Endodermal cell (in vitro differentiated cells): ENCODE results near the gene PRKCZ. TPM values are rescaled to one million over a fixed set of nuclear protein-coding genes. Genes with fewer than 3 reads are reported as not detected.

ENCODE experiments used
- DNase-seq: peaks from one replicate; pipeline ENCODE4 v3.0.0-alpha.2; 2017
- H3K27ac ChIP-seq: 2 replicates; pipeline ENCODE4 v1.5.1; 2013; ENCODE audit warnings: mild to moderate bottlenecking, low read depth, low read length, moderate library complexity
- H3K27me3 ChIP-seq: 2 replicates; pipeline ENCODE4 v1.6.1; 2013; ENCODE audit warnings: mild to moderate bottlenecking, low read length, moderate library complexity; ENCODE audit not compliant: insufficient read depth, control insufficient read depth, poor library complexity, severe bottlenecking
- H3K36me3 ChIP-seq: 2 replicates; pipeline ENCODE4 v1.7.0; 2013; ENCODE audit warnings: mild to moderate bottlenecking, low read length, moderate library complexity; ENCODE audit not compliant: control insufficient read depth, insufficient read depth
- H3K4me1 ChIP-seq: one replicate; pipeline ENCODE4 v1.7.0; 2013; ENCODE audit warnings: low read length; ENCODE audit not compliant: control insufficient read depth, insufficient read depth
- H3K4me3 ChIP-seq: 2 replicates; pipeline ENCODE4 v1.5.1; 2013; ENCODE audit warnings: mild to moderate bottlenecking, low read length, moderate library complexity
- H3K9ac ChIP-seq: 2 replicates; pipeline ENCODE4 v1.6.1; 2013; ENCODE audit warnings: mild to moderate bottlenecking, low read length, moderate library complexity; ENCODE audit not compliant: poor library complexity, severe bottlenecking; ENCODE audit errors: extremely low read depth
- H3K9me3 ChIP-seq: 2 replicates; pipeline ENCODE4 v1.6.1; 2013; ENCODE audit warnings: mild to moderate bottlenecking, low read length, moderate library complexity; ENCODE audit not compliant: control insufficient read depth
- H3K27ac Mint-ChIP-seq: 2 replicates; pipeline ENCODE4 v1.8.0; 2020; ENCODE audit warnings: mixed read lengths
- H3K27me3 Mint-ChIP-seq: 2 replicates; pipeline ENCODE4 v1.8.0; 2021; ENCODE audit warnings: mild to moderate bottlenecking, mixed read lengths; ENCODE audit not compliant: insufficient read depth
- H3K36me3 Mint-ChIP-seq: 2 replicates; pipeline ENCODE4 v1.8.0; 2020; ENCODE audit warnings: low read depth, mixed read lengths
- H3K4me1 Mint-ChIP-seq: 2 replicates; pipeline ENCODE4 v1.8.0; 2020; ENCODE audit warnings: mixed read lengths
- H3K4me3 Mint-ChIP-seq: 2 replicates; pipeline ENCODE4 v1.8.0; 2020; ENCODE audit warnings: mild to moderate bottlenecking, moderate library complexity, mixed read lengths
- H3K9me3 Mint-ChIP-seq: 2 replicates; pipeline ENCODE4 v1.8.0; 2020; ENCODE audit warnings: mild to moderate bottlenecking, mixed read lengths
- WGBS, 2 experiments: methylation state at CpG; one replicate each; pipeline versions ENCODE4 v1.1.5 to v1.1.7; 2013; ENCODE audit warnings: missing lambda C conversion rate in 2 of 2, mixed read lengths in 1 of 2; ENCODE audit not compliant: insufficient coverage in 1 of 2, insufficient read length in 1 of 2; 5-methylcytosine and 5-hydroxymethylcytosine counted together
- total RNA-seq, 2 donors: library from RNA; stranded (reverse); fragmentation: NEBNext Ultra II Directional in 1 of 2; extraction: Animal tissue kit (Norgen Biotek cat#: 25700) in 1 of 2; gene quantifications; 2 replicates in 1 of 2; 3 replicates in 1 of 2; pipeline ENCODE4 v1.2.1, GENCODE V29; 2021
- TF ChIP-seq, protein P1 (sequence below): fragments of 200-600 bp; sonication (generic); conservative IDR thresholded peaks from 2 replicates; pipeline ENCODE4 v1.5.0; 2021; ENCODE audit warnings: antibody characterized with exemption, mild to moderate bottlenecking

PRKCZ gene
- total RNA-seq, 2 donors from 2014 or later: 49.9 to 68.5 TPM

- H3K27ac Mint-ChIP-seq: no peak overlapping the region
- TF ChIP-seq, protein P1, sequence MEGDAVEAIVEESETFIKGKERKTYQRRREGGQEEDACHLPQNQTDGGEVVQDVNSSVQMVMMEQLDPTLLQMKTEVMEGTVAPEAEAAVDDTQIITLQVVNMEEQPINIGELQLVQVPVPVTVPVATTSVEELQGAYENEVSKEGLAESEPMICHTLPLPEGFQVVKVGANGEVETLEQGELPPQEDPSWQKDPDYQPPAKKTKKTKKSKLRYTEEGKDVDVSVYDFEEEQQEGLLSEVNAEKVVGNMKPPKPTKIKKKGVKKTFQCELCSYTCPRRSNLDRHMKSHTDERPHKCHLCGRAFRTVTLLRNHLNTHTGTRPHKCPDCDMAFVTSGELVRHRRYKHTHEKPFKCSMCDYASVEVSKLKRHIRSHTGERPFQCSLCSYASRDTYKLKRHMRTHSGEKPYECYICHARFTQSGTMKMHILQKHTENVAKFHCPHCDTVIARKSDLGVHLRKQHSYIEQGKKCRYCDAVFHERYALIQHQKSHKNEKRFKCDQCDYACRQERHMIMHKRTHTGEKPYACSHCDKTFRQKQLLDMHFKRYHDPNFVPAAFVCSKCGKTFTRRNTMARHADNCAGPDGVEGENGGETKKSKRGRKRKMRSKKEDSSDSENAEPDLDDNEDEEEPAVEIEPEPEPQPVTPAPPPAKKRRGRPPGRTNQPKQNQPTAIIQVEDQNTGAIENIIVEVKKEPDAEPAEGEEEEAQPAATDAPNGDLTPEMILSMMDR: peak; percentile 24
- Histone ChIP-seq H3K36me3 (no peaks in the 10 kb centered on the region), H3K9ac (peak overlapping the region; percentile 30), H3K4me1 (no peaks in the 10 kb centered on the region), H3K4me3 (peak overlapping the region; percentile 69), H3K9me3 (no peaks in the 10 kb centered on the region), H3K27ac (no peak overlapping the region), H3K27me3 (peaks cover 8% of the 10 kb centered on the region)
- peak overlapping the region; percentile 36 for H3K4me3 Mint-ChIP-seq
- peaks cover 12% of the 10 kb centered on the region for H3K27me3 Mint-ChIP-seq
- no peaks in the 10 kb centered on the region for H3K36me3 Mint-ChIP-seq
- H3K4me1 Mint-ChIP-seq: peaks cover 18% of the 10 kb centered on the region
- DNase-seq: peak; percentile 99
- 18 to 29% methylated on average over 39 to 81 of the region's 84 CpGs for WGBS, 2 experiments
- no peaks in the 10 kb centered on the region for H3K9me3 Mint-ChIP-seq
These were observed 155.2 kb downstream of the PRKCZ start for GRCh38 chr1:2205191-2205952.

- H3K27ac Mint-ChIP-seq: no peak overlapping the region
- H3K9ac ChIP-seq: no peak overlapping the region
- no peaks in the 10 kb centered on the region for H3K9me3 Mint-ChIP-seq
- H3K4me3 ChIP-seq: no peak overlapping the region
- no peak overlapping the region for H3K4me3 Mint-ChIP-seq
- no peak for DNase-seq
- H3K9me3 ChIP-seq: no peaks in the 10 kb centered on the region
- TF ChIP-seq, protein P1: no peak
- H3K36me3 ChIP-seq: no peaks in the 10 kb centered on the region
- H3K4me1 Mint-ChIP-seq: peaks cover 18% of the 10 kb centered on the region
- no peaks in the 10 kb centered on the region for H3K4me1 ChIP-seq
- H3K27me3 ChIP-seq: peaks cover 8% of the 10 kb centered on the region
- H3K27ac ChIP-seq: no peak overlapping the region
- H3K36me3 Mint-ChIP-seq: no peaks in the 10 kb centered on the region
- H3K27me3 Mint-ChIP-seq: peaks cover 12% of the 10 kb centered on the region
- WGBS, 2 experiments: 91 to 95% methylated on average over 9 to 16 of the region's 16 CpGs
These were observed 156.7 kb downstream of the PRKCZ start for GRCh38 chr1:2206813-2207487.

DNA sequence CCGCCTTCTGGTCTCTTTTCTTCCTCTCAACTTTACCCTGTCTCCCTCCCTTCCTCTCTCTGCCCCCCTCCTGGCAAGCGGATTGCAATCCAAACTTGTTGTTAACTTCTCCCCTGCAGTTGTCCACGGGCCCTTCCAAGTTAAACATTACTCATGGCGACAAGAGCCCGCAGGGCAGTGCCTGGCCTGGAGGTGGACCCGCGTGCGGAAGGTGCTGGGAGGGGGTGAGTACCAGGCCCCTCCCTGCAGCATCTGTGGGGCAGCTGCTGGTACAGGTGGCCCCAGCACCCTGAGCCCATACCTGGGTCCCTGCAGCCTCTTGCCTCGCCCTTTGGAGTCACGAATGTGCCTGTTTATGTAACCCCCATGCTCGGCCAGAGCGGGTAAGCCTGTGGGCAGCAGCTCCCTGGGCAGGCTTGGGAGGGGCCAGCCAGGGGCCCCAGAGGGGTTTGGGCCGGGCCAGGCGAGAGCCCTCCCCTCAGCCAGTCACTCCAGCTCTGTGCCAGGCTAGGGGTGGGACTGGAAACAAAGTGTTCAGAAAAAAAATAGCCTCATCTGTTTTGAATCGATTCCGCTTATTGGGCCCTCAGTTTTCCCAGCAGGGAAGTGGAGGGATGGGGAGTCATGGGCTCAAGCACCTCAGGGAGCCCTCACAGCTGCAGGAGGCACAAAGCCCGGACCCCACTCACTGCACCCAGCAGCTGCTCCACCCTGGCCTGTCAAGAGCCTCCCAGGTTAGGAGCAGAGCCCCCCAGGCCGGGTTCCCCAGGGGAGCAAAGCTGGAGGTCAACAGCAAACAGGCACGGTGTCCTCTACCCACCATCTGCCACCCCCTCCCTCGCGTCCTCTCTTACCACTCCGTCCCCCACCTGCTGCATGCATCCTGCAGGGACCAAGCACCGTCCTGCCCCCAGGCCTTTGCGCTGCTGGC is 158.4 kb downstream of the PRKCZ start:
- 88 to 93% methylated on average over 8 to 24 of the region's 24 CpGs for WGBS, 2 experiments
- DNase-seq: peak; percentile 77
- peaks cover 25% of the 10 kb centered on the region for H3K4me1 Mint-ChIP-seq
- TF ChIP-seq, protein P1: peak; percentile 43
- peaks cover 12% of the 10 kb centered on the region for H3K27me3 Mint-ChIP-seq
- no peak overlapping the region for H3K4me3 Mint-ChIP-seq
- Histone ChIP-seq H3K36me3 (no peaks in the 10 kb centered on the region), H3K27me3 (peaks cover 8% of the 10 kb centered on the region), H3K4me3 (no peak overlapping the region), H3K9ac (no peak overlapping the region), H3K9me3 (no peaks in the 10 kb centered on the region), H3K4me1 (peaks cover 10% of the 10 kb centered on the region), H3K27ac (no peak overlapping the region)
- no peaks in the 10 kb centered on the region for H3K9me3 Mint-ChIP-seq
- H3K27ac Mint-ChIP-seq: no peak overlapping the region
- H3K36me3 Mint-ChIP-seq: no peaks in the 10 kb centered on the region
